OCI-M2 (cell line): Measurements from ENCODE around the gene TRPT1.
"Not testable (repeated sequence)": the region's sequence is repeated elsewhere in the genome, so short reads cannot be mapped to it uniquely, and the experiment has no call there.

Experiments used
- DNase-seq: peaks from one replicate; lab custom pipeline; 2025; ENCODE audit not compliant: unreplicated experiment; lab: John Stamatoyannopoulos, UW

TRPT1 gene

DNA sequence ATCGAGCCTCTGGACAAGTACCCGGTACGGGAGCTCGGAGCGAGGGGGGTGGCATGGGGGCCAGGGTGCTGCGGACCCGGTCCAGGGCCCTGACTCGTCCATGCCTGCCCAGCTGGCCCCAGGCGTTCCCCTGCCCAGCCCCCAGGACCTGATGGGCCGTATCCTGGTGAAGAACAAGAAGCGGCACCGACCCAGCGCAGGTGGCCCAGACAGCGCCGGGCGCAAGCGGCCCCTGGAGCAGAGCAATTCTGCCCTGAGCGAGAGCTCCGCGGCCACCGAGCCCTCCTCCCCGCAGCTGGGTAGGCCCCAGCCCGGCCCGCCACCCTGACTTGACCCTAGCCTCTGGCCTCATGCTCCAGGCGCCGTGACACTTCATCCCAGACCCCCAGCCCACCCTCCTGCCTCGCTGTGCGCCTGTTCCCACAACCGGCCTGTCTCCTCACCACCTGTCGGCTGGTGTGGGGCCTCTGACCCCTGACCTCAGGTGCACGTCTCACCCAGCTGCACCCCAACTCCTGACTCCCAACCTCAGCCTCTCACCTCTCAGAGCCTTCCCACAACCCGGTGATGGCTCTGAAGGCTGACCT lies 33.1 kb upstream of the TRPT1 start:
- DNase-seq = no peak

DNA sequence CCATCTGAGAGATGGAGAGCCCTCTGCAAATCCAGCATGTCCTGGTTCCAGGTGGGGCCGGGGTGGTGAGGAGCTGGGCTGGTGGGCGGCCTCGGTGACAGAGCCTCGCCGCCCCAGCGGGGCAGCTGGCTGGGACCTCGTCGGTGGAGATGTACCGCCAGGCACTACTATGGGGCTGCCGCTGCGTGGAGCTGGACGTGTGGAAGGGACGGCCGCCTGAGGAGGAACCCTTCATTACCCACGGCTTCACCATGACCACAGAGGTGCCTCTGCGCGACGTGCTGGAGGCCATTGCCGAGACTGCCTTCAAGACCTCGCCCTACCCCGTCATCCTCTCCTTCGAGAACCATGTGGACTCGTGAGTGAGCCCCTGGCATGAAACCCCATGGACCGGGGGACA lies 32.4 kb upstream of the TRPT1 start:
- DNase-seq = no peak

- DNase-seq = no peak
Measured at GRCh38 chr11:64256300-64256699, 30.3 kb upstream of the TRPT1 start.

- no peak for DNase-seq
Measured at GRCh38 chr11:64255135-64256128, 29.4 kb upstream of the TRPT1 start.

GRCh38 chr11:64254326-64254725 lies 28.3 kb upstream of the TRPT1 start:
- no peak for DNase-seq

GRCh38 chr11:64253481-64253880 lies 27.5 kb upstream of the TRPT1 start:
- no peak for DNase-seq

GRCh38 chr11:64253043-64253442 lies 27.1 kb upstream of the TRPT1 start:
- DNase-seq = no peak

- DNase-seq = no peak
Measured at GRCh38 chr11:64252003-64252872, 26.3 kb upstream of the TRPT1 start.

DNA sequence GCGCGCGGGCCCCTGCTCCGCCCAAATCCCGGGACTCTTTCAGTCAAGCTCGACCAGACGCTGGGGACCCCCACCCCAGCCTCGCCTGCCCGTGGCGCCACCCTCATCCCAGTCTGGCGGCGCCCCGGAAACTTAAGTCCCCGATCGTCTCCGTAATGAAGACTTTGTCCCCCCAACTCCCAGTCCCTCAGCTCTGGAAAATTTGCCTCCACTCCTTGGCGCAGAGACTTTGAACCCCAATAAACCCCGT lies 25.7 kb upstream of the TRPT1 start:
- DNase-seq = no peak

- DNase-seq = no peak
Measured at GRCh38 chr11:64251016-64251752, 25.2 kb upstream of the TRPT1 start, which contains the start of gene PLCB3. PLCB3 (plus strand) TSS chr11:64251530; CDS start chr11:64251650, 120 bp downstream.

DNA sequence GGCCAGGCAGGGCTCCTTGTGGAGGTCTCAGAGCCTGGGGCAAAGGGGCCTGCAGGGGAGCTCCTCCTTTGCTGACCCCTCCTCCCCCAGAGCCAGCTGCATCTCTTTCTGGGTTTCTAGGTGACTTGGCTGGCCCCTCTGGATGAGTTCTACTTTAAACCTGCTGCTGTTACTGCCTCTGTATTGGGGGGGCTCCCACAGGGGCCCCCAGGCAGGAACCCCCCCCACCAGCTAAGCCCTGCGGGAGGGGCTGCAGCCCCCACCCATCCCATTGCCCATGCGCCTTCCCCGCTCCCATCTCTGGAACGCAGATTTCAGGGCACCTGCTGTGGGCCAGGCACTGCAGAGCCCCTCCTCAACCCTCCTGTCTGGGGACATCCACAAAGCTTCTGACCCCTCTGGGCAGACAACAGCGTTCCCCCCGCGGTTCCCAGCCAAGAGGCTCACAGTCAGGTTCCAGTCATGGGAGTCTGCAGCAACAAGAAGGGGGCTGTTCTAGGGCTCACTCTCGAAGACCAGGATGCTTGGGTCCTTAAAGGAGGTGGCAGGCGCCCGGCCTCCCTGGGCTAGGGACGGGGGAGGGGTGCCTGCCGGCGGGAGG lies 24.5 kb upstream of the TRPT1 start:
- DNase-seq = no peak

- DNase-seq = no peak
Measured at GRCh38 chr11:64249563-64250414, 23.8 kb upstream of the TRPT1 start.

DNA sequence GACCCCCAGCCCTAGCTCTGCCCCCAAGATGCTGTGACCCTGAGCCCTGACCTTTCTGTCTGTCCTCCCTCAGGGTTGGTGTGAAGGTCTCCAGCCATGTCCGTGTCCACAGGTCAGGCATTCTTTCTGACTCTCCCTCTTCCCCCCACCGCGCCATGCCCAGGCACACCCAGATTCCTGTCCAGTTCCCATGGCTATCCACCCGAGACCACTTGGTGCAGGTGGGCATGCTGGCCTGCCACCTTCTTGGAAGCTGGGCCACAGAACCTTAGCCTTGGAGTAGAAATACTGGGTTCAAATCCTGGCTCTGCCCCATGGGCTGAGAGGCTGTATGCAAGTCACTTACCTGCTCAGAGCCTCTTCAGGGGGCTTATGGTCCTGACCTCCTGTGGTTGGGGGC lies 23.1 kb upstream of the TRPT1 start:
- DNase-seq = no peak

DNA sequence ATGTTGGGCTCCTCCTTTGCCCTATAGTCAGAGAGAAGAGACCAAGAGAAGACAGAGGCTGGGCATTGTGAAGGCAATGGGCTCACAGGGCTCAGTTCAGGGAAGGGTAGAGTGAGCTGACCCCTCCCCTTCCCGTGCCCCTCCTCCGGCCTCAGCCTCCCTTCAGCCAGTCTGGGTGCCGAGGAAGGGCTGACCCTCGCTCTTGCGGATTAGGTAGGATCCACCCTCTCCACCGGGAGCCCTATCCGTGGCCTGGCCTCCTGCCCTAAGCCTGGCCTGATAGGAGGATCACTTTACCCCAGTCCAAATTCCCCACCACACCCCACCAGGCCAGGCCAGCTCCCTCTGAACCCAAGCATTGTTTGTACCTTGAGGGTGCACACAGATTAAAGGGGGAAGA lies 22.6 kb upstream of the TRPT1 start:
- no peak for DNase-seq

GRCh38 chr11:64247729-64248531 lies 21.9 kb upstream of the TRPT1 start:
- DNase-seq = no peak

- no peak for DNase-seq
Measured at GRCh38 chr11:64246871-64247728, 21.1 kb upstream of the TRPT1 start, which contains the start of gene PPP1R14B. PPP1R14B (minus strand) TSS chr11:64246943; CDS start chr11:64246673, 270 bp downstream.

DNA sequence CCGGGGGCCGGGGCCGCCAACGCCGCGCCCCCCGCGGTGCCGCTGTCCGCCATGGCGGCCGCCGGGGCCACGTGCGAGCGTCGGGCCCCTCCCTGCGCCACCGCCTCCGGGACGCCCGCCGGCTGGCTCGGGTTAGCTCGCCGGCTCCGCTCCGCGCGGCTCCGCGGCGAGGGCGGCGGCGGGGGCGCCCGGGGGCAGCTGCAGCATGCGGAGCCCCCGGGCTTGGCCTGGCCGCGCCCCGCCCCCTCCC lies 20.6 kb upstream of the TRPT1 start:
- not testable (repeated sequence) for DNase-seq
